Measurements from ENCODE around the gene ZNF234. TPM values are rescaled to one million over a fixed set of nuclear protein-coding genes. Genes with fewer than 3 reads are reported as not detected.

The ZNF234 gene
- polyA plus RNA-seq (2013, experiment 1 of 2), result 4.4 TPM
- 4.3 TPM for polyA plus RNA-seq (2013, experiment 2 of 2)

DNA sequence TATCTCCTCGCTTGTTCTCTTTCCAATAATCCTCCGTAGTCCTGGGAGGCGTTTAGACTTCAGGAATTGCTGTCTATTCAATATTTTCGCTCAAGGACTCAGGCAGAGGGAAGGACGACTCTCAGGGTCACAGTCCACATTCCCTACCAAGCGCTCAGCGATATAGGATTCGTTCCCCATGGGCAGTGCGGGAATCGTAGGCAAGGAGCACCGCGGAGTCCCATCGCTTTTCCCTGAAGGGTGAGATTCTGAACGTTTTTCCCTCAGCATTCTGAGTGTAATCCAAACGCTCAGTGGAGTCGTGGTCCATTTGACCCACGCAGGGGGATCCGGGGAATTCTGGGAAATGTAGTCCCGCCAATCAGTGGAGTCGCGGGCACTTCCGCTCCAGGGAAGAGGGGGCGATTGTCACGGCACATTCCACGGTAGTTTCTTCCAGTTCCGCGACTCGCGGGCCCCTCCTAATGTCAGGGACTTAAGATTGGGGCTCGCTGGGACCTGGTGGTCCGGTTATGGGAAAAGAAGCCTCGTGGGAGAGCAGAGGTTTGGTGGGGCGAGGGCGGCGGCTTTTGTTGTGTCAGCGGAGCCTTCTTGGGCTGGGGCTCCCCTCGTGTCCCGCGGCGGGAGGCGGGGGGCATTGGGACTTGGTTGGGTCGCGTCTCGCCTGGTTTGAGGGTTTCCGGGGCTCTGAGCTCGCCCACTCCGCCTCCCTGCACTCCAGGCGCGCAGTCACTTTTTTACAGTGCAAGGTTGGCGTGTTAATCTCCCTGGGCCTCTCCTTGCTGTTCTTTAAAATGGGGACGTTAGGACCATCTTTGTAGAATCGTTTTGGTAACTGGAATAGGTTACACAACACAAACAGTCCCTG, at the start of gene ZNF234:
ZNF234 (plus strand) TSS at position 364 of the 868 bp plus-strand sequence. CDS start 3,079 bp downstream, outside the sequence.
- H4K8ac ChIP-seq (ENCODE audit: low read depth, low read length), result no peak within 1 kb of the TSS
- peaks cover 2% of the 10 kb centered on the region for H3K79me1 ChIP-seq (ENCODE audit: low read depth, low read length)
- peak within 1 kb of the TSS; percentile 25 for H3K14ac ChIP-seq (ENCODE audit: low read length)
- H3K4ac ChIP-seq (ENCODE audit: low read length), result no peak within 1 kb of the TSS
- DNase-seq (ENCODE audit: low spot score), result peak; percentile 71
- no peak within 1 kb of the TSS for H2BK12ac ChIP-seq (ENCODE audit: low read length)
- peak within 1 kb of the TSS; percentile 94 for H3K18ac ChIP-seq (ENCODE audit: low read length)
- no peaks in the 10 kb centered on the region for H3K9me3 ChIP-seq (replicated peaks in 1 of 2; ENCODE audit: control insufficient read depth in 2 of 2, insufficient read depth in 1 of 2, low read depth in 1 of 2, low read length in 2 of 2)
- H3K36me3 ChIP-seq (replicated peaks in 1 of 2; ENCODE audit: control insufficient read depth in 2 of 2, insufficient read depth in 2 of 2, low read length in 2 of 2), result peaks cover 3 to 25% of the 10 kb centered on the region in 2 donors
- peak within 1 kb of the TSS; percentile 91 for H3K23ac ChIP-seq (ENCODE audit: low read depth, low read length, poor library complexity)
- no peak within 1 kb of the TSS for H3K27ac ChIP-seq (replicated peaks; ENCODE audit: low read length)
- no peak within 1 kb of the TSS for H2BK5ac ChIP-seq (ENCODE audit: low read length)
- no peaks in the 10 kb centered on the region for H3K27me3 ChIP-seq (ENCODE audit: control insufficient read depth in 3 of 3, insufficient read depth in 3 of 3, low read depth in 1 of 3, low read length in 3 of 3)
- H2AK5ac ChIP-seq (ENCODE audit: low read depth, low read length), result peak within 1 kb of the TSS; percentile 46
- no peak within 1 kb of the TSS for H4K91ac ChIP-seq (ENCODE audit: low read depth, low read length, poor library complexity)
- peak within 1 kb of the TSS; percentile 95 for H2AFZ ChIP-seq (ENCODE audit: low read length)
- no CpG with 5 or more reads among the region's 52 CpGs for WGBS, 2 donors (ENCODE audit: extremely low coverage in 2 of 2, insufficient read length in 2 of 2, insufficient replicate concordance in 1 of 2)
- H3K4me1 ChIP-seq (ENCODE audit: control insufficient read depth in 2 of 2, insufficient read depth in 1 of 2, low read depth in 1 of 2, low read length in 2 of 2), result peaks cover 0 to 4% of the 10 kb centered on the region in 2 donors
- no peak within 1 kb of the TSS for H2BK120ac ChIP-seq (ENCODE audit: low read depth, low read length)
- peak within 1 kb of the TSS; percentile 94 for H2BK15ac ChIP-seq (ENCODE audit: low read length)
- H3K9ac ChIP-seq (ENCODE audit: low read depth, low read length, poor library complexity), result peak within 1 kb of the TSS; percentile 79
- H3K4me3 ChIP-seq (ENCODE audit: low read length in 2 of 2), result peak within 1 kb of the TSS; percentile 75 to 90
- peak within 1 kb of the TSS; percentile 66 for H3K4me2 ChIP-seq (ENCODE audit: insufficient read depth, low read length, poor library complexity, severe bottlenecking)

DNA sequence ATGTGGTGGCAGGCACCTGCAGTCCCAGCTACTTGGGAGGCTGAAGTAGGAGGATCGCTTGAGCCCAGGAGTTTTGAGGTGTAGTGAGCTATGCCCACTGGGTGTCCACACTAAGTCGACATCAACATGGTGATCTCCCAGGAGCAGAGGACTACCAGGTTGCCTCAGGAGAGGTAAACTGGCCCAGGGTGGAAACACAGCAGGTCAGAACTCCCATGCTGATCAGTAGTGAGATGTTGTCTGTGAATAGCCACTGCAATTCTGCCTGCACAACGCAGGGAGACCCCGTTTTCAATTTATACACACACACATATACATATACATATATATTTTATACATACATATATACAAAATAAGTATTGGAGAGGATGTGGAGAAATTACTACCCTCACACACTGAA, 49.2 kb upstream of the ZNF234 start:
- no CpG with 5 or more reads among the region's 4 CpGs for WGBS, 2 donors (ENCODE audit: extremely low coverage in 2 of 2, insufficient read length in 2 of 2, insufficient replicate concordance in 1 of 2)
- Histone ChIP-seq H4K8ac (ENCODE audit: low read depth, low read length) (no peak overlapping the region), H2BK5ac (ENCODE audit: low read length) (no peak overlapping the region), H3K36me3 (replicated peaks in 1 of 2; ENCODE audit: control insufficient read depth in 2 of 2, insufficient read depth in 2 of 2, low read length in 2 of 2) (peaks cover 2 to 19% of the 10 kb centered on the region in 2 donors), H3K79me1 (ENCODE audit: low read depth, low read length) (no peaks in the 10 kb centered on the region), H3K4me3 (ENCODE audit: low read length in 2 of 2) (no peak overlapping the region), H3K23ac (ENCODE audit: low read depth, low read length, poor library complexity) (no peak overlapping the region), H2AK5ac (ENCODE audit: low read depth, low read length) (no peak overlapping the region), H3K4me2 (ENCODE audit: insufficient read depth, low read length, poor library complexity, severe bottlenecking) (no peak overlapping the region), H3K9ac (ENCODE audit: low read depth, low read length, poor library complexity) (no peak overlapping the region), H2BK15ac (ENCODE audit: low read length) (no peak overlapping the region), H2BK120ac (ENCODE audit: low read depth, low read length) (no peak overlapping the region), H2BK12ac (ENCODE audit: low read length) (no peak overlapping the region), H3K14ac (ENCODE audit: low read length) (no peak overlapping the region), H3K4ac (ENCODE audit: low read length) (no peak overlapping the region), H3K4me1 (ENCODE audit: control insufficient read depth in 2 of 2, insufficient read depth in 1 of 2, low read depth in 1 of 2, low read length in 2 of 2) (no peaks in the 10 kb centered on the region), H3K27me3 (ENCODE audit: control insufficient read depth in 3 of 3, insufficient read depth in 3 of 3, low read depth in 1 of 3, low read length in 3 of 3) (no peaks in the 10 kb centered on the region), H4K91ac (ENCODE audit: low read depth, low read length, poor library complexity) (no peak overlapping the region), H3K9me3 (replicated peaks in 1 of 2; ENCODE audit: control insufficient read depth in 2 of 2, insufficient read depth in 1 of 2, low read depth in 1 of 2, low read length in 2 of 2) (peaks cover 0 to 2% of the 10 kb centered on the region in 2 donors), H3K27ac (replicated peaks; ENCODE audit: low read length) (no peak overlapping the region), H2AFZ (ENCODE audit: low read length) (no peak overlapping the region), H3K18ac (ENCODE audit: low read length) (no peak overlapping the region)
- DNase-seq (ENCODE audit: low spot score), result no peak

DNA sequence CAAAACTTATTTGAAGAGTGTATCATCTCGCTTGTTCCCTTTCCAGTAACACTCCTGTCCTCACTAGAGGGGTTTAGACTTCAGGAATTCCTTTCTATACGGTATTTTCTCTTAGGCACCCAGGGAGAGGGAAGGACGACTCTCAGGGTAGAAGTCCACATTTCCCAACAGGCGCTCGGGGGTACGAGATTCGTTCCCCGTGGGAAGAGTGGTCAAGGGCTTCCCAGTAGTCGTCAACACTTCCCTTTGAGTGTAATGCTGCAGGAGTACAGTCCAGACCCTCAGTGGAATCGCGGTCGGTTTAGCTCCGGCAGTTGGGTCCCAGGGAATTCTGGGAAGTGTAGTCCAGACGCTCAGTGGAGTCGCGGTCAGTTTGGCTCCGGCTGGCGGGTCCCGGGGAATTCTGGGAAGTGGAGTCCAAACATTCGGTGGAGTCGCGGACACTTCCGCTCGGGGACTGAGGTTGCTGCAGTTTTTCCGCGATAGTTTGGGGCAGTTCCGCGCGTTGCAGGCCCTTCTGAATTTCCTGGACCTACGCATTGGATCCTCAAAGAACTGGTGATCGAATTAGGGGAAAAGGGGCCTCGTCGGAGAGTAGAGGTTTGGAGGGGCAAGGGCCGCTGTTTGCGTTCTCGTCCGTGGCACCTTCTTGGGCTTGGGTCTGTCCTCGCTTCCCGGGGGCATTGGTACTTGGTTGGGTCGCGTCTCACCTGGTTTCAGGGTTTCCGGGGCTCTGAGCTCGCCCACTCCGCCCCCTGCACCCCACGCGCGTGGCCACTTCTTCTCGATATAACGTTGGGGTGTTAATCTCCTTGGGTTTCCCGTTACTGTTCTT, 47.2 kb upstream of the ZNF234 start, which contains the start of gene ZNF224:
ZNF224 (plus strand) TSS at position 431 of the 835 bp plus-strand sequence. CDS start 3,513 bp downstream, outside the sequence.
- H3K9me3 ChIP-seq (replicated peaks in 1 of 2; ENCODE audit: control insufficient read depth in 2 of 2, insufficient read depth in 1 of 2, low read depth in 1 of 2, low read length in 2 of 2), result peaks cover 0 to 2% of the 10 kb centered on the region in 2 donors
- no peak within 1 kb of the TSS for H3K14ac ChIP-seq (ENCODE audit: low read length)
- no peaks in the 10 kb centered on the region for H3K4me1 ChIP-seq (ENCODE audit: control insufficient read depth in 2 of 2, insufficient read depth in 1 of 2, low read depth in 1 of 2, low read length in 2 of 2)
- no CpG with 5 or more reads among the region's 50 CpGs for WGBS, 2 donors (ENCODE audit: extremely low coverage in 2 of 2, insufficient read length in 2 of 2, insufficient replicate concordance in 1 of 2)
- peak; percentile 85 for DNase-seq (ENCODE audit: low spot score)
- peak within 1 kb of the TSS; percentile 89 for H3K9ac ChIP-seq (ENCODE audit: low read depth, low read length, poor library complexity)
- H2BK5ac ChIP-seq (ENCODE audit: low read length), result no peak within 1 kb of the TSS
- H3K27me3 ChIP-seq (ENCODE audit: control insufficient read depth in 3 of 3, insufficient read depth in 3 of 3, low read depth in 1 of 3, low read length in 3 of 3), result no peaks in the 10 kb centered on the region
- H2AFZ ChIP-seq (ENCODE audit: low read length), result peak within 1 kb of the TSS; percentile 91
- no peak within 1 kb of the TSS for H3K4ac ChIP-seq (ENCODE audit: low read length)
- H4K91ac ChIP-seq (ENCODE audit: low read depth, low read length, poor library complexity), result no peak within 1 kb of the TSS
- H2BK120ac ChIP-seq (ENCODE audit: low read depth, low read length), result no peak within 1 kb of the TSS
- H2BK12ac ChIP-seq (ENCODE audit: low read length), result no peak within 1 kb of the TSS
- H3K4me3 ChIP-seq (ENCODE audit: low read length in 2 of 2), result peak within 1 kb of the TSS; percentile 63 to 98
- peak within 1 kb of the TSS; percentile 76 for H3K18ac ChIP-seq (ENCODE audit: low read length)
- H3K27ac ChIP-seq (replicated peaks; ENCODE audit: low read length), result no peak within 1 kb of the TSS
- no peak within 1 kb of the TSS for H4K8ac ChIP-seq (ENCODE audit: low read depth, low read length)
- peaks cover 3 to 30% of the 10 kb centered on the region in 2 donors for H3K36me3 ChIP-seq (replicated peaks in 1 of 2; ENCODE audit: control insufficient read depth in 2 of 2, insufficient read depth in 2 of 2, low read length in 2 of 2)
- H3K79me1 ChIP-seq (ENCODE audit: low read depth, low read length), result no peaks in the 10 kb centered on the region
- H3K23ac ChIP-seq (ENCODE audit: low read depth, low read length, poor library complexity), result peak within 1 kb of the TSS; percentile 58
- H2AK5ac ChIP-seq (ENCODE audit: low read depth, low read length), result no peak within 1 kb of the TSS
- no peak within 1 kb of the TSS for H2BK15ac ChIP-seq (ENCODE audit: low read length)
- H3K4me2 ChIP-seq (ENCODE audit: insufficient read depth, low read length, poor library complexity, severe bottlenecking), result peak within 1 kb of the TSS; percentile 75

All from neuronal stem cell (in vitro differentiated cells).